NCI-H526 treated with DMSO at 0.1 percent for 48 hours (cell line): ENCODE measurements around the gene ADORA2A.

ENCODE experiments used
- DNase-seq: peaks from one replicate; lab custom pipeline; 2025; lab: John Stamatoyannopoulos, UW

The ADORA2A gene

GRCh38 chr22:24418786-24419474, 8.5 kb upstream of the ADORA2A start:
- no peak for DNase-seq

GRCh38 chr22:24419475-24419850, 7.9 kb upstream of the ADORA2A start:
- DNase-seq, result no peak

- DNase-seq, result no peak
Measured at GRCh38 chr22:24420072-24420976, 7.1 kb upstream of the ADORA2A start.

DNA sequence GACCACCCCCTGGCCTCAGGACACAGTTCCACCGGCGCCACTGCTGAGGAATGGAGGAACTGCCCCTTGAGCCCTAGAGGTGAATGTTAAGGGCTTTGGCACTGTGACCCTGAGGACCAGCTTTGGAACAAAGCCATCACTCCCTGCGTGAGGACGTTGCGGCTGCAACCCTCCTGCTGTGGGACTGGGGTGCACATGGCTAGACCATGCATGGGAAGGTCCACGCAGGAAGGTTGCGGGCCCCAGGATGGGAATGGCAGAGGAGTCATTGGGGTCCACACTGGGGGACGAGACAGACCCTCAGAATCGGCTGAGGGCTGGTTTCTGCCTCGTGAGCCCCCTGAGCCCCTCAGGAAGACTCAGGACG, 6.4 kb upstream of the ADORA2A start:
- no peak for DNase-seq

DNA sequence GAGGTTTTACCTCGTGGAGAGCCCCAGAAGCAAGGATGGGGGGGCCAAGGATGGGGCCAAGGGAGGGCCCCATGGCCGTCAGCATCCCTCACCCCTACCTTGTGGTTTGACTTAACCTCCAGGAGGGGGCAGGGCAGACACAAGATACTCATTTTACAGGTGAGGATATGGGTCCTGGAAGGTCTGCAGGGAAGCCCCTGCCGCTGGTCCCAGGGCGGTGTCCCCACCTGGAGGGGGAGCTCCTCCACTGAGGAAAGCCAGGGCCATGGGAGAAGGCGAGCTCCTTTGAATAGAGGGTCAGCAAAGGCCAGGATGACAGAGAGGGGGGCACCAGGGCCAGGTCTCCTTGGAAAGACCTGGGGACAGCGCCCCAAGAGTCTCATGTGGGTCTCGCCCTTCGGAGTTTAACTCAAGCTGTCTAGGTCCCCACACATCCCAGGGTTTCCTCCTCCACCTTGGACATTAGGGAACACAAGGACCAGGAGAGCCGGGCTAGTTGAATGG, 5.9 kb upstream of the ADORA2A start:
- DNase-seq, result no peak

DNA sequence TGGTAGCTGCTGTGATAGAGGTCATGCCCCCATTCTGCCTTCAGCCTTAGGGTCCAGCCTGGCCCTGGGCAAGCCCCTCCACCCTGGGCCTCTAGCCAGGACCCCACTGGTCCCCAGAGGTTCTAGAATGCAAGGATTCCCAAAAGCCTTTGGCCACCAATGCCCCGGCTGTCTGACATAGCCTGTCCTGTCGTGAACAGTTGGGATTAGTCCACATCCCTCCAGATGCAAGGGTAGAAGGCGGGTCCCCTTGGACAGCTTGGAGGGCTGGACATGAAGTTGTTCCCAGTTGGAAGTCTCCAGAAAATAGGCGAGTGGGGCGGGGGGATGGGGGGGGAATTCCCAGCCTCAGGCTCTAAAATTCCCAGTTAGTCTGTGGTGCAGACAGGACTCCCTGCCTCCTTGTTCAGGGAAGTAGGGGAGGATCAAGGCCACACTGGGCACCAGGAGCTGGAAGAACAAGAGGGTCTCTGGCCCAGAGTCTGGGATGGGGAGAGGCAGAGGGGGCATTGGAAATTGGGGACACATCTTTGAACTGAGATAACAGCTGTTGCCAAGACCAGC, 5.2 kb upstream of the ADORA2A start:
- no peak for DNase-seq

GRCh38 chr22:24423519-24424000, 3.8 kb upstream of the ADORA2A start:
- no peak for DNase-seq

- no peak for DNase-seq
Measured at GRCh38 chr22:24424001-24424900, 3.1 kb upstream of the ADORA2A start.

- no peak for DNase-seq
Measured at GRCh38 chr22:24424901-24425775, 2.3 kb upstream of the ADORA2A start.

DNA sequence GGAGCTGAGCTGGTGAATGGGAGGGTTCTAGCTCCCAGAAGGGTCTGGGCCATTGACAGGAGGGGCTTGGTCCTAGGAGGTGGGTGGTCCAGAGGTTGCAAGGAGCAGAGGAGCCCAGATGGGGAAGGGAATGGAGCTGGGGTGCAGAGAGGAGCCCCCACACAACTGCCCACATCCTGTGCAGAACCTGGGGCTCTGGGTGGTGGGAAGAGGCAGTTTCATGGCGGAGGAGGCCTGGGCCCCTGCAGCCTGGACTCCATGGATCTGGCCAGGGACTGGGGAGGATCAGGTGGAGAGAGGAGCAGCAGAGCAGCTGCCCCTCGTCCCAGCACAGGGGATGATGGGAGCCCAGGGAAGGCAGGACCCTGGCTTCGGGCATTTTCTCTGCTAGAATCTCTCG, 963 bp upstream of the ADORA2A start:
- no peak for DNase-seq

DNA sequence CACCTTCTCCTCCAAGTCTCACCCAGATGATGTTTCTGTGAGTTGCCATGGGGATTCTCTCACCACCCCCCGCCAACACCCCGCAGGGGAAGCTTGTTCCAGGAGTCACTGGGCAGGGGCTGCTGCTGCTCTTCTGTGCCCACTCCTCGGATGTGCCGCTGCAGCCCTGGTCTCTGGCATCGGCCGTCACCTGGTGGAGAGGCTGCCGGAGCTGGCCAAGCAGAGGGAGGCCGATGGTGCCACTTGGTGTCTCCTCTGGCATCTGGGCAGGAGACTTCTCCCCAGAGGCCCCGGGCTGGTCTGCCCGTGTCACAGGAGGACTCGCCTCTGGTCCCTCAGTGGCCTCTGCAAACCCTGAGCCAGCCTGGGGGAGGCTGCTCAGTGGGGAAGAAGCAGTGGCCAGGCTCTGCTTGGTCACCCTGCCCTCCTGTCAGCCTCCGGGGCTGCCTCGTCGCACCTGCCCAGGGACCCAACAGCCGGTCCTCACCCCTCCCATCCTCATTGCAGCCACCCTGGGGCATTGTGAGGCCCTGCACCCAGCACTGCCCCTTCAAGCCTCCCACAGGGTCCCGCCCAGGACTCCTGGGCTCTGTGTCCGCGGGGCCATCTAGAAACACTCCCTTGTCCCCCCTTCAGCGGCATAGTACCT, 424 bp upstream of the ADORA2A start:
- DNase-seq, result no peak

DNA sequence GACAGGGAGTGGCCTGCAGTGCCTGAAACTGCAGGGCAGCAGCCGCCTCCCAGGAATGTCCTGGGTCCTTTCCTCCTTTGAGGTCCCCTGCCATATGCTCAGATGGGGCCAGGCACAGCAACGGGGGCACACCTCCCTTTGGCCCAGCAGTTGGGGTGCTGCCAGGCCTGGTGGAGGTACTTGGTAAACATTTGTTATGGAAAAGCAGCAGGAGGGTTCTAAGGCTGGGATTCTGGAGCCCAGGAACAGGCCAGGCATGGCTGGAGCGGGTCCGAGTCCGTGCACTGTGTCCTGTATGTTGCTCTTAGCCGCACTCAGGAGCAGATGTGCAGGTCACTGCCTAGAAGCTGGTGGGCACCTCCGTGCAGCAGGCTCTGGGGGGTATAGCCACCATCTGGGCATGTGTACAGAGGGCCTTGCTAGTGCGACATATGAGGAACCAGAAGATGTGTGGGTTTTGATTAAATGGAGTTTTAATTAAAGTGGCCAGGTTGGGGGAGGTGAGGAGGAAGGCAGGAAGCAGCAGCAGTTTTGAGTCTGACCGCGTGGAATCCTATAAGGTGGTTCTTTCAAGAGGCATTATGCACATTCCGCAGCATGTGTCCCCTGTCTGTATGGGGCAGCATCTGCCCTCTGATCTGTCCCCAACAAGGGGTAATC, 1.5 kb downstream of the ADORA2A start:
- no peak for DNase-seq

DNA sequence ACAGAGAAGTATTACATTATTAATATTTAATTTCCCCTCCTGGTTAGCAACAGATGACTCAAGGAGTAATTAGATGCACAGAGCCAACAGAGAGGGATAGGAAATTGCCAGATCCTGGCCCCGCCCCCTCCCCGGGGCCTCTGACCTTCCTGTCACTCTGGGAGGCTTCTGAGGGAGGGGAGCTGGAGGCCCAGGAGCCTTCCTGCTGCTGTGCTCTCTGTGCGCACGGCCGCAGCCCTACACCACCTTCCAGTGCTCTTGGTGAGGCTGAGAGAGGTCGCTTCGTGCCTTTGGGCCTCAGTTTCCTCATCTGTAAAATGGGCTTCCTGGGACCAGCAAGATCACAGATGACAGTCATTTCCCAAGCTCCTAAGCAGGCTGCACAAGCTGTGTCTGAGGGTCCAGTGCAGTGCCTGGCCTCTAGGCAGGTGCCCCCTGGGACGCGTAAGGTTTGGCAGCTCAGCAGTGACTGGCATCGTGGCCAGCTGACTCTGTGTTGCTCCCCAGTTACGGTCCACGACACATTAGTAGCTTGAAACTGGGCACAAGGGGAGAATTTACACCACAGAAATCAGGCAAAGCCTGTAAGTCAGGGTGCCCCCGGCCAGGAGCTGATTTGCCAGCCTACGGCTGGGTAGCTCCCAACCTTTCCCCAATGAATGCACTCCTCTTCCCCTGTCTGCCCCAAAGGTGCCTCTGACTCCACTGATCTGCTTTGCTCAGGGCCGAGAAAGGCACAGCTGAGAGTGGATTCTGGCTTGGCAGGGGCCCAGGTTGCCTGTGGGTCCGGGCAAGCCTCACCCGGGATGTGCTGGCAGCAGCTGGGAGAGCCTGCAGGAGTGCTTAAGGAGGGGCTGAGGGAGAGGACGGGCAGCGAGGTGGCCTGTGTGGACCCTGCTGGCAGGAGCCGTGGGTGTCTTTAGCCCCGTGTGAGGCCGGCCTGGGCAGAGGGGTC, 2.3 kb downstream of the ADORA2A start:
- no peak for DNase-seq

DNA sequence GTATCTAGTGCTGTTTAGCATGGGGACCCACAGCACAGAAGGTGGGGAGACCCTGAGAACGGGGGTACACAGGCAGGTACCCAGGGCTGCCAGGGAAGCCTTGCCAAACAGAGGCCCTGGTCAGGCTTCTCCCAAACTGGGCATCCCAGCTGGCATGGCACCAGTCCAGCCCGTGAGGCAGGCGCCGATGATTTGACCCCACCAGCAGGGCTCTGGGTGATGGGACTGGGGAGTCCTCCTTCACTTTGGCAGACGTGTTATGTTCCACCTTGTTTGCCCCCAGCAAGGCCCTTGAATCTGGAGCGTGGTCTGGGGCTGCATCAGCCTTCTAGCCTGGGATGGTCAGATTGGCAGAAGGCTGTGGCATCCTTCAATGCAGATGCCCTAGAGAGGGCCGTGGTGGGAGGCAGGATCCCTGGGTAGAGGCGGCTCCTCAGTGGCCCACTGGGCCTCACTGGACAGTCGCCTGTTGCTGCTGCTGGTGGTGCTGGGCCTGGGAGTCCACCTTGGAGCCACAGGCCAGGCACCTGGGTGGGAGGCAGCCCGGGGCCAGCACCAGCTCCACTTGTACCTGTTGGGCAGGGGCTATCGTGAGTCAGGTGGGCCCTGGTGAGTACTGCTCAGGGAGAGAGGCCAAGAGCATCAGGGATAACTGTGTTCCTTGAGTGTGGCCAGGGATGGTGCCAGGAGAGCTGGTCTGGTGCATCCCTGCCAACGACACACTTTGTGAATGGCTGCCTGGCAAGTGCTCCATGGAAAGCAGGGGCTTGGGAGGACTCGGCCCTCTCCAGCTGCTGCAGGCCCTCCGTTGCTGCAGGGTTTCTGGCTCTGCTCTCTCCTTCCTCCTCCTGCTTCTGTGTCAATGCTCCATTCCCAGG, 3.3 kb downstream of the ADORA2A start:
- no peak for DNase-seq

DNA sequence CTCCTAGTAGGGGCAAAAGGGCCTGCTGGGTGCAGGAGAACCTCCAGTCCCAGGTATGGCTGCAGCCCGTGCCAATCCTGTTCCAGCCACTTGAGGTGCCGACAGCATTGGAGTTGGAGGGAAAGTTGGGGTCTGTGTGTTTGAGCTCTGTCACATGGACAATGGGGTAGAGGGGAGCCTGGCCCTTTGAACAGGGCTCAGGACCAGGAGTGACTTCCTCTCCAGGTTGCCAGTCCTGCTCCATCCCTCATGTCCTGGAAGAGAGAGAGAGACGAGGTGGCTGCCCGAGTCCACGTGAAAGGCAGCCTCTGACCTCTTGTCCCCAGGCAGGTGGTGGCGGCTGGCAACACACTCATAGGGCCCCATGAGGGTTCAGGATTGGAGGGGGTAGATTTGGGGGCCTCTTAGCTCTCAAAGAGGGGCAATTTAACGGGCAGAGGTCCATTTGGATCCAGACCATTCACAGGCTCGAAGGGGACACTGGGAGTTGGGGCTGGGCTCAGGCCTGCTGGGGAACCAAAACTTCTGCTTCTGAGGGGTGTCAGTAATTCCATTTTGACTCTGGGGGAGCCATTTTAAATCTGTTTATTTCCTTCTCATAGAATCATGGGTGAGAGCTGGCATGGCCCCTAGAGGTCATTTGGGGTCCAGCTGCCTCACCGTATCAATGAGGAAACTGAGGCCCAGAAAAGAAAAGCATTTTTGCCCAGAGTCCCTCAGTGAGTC, 4.1 kb downstream of the ADORA2A start:
- DNase-seq, result no peak

DNA sequence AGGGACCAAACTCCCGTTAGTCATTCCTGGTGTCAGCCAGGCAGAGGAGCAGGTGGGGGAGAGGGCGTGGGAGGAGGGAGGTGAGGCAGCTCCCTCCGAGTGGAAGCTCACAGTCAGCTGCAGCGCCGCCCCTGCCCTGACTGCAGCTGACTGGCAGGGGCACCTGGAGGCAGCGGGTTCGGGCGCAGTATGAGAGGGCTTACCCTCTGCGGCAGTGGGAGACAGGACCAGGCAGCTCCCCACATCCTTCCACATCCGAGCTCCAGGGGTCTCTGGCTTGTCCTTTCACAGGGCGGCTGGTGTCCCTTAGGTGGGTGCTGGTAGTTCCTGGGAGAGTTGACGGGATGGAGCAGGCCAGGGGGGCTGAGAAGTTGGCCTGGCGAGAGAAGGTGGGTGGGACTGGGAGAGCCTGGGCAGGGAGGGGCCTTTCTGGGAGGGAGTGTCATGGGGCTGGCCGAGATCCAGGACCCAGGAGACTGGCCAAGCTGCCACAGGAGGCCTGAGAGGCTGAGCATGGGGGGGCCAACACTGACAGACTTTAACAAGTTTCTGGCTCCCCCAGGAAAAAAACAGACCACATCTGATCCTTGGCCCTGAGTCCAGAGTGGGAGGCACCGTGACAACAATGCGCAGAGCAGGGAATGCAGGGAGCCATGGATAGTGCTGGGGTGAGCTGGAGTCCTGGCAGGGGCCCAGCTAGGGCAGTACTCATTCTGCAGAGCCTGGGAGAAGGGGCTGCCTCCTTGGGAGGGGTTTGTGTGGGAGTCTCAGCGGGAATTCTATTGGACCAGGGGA, 4.9 kb downstream of the ADORA2A start:
- no peak for DNase-seq
